Measurements from ENCODE around the gene SLC30A3.

SLC30A3 gene

DNA sequence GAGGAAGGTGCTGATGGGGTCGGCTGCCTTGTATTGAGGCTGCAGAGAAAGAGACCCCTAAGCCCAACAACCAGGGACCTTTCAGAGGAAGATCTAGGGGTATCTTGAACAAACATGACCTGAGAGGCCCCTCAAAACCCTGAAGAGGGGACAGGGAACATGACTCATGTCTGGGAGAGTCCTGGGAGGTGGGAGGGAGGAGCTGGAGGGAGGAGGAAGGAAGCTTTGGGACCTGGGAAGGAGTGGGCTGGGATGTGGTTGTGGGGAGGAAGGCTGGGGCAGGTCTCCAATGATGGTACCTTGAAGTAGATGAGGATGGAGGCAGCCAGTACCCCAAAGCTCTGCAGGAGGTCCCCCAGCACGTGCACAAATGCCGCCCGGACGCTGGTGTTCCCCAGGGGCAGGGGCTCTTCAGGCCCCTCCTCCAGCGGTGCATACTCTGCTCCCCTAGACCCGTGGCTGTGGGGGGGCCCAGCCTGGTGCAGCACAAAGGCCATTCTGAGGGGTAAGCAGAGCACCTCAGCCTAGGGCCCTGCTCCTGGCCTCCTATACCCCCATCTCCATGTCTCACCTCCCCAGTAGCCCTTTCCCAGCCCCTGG lies 5.9 kb downstream of the SLC30A3 start:
- DNase-seq = no peak

DNA sequence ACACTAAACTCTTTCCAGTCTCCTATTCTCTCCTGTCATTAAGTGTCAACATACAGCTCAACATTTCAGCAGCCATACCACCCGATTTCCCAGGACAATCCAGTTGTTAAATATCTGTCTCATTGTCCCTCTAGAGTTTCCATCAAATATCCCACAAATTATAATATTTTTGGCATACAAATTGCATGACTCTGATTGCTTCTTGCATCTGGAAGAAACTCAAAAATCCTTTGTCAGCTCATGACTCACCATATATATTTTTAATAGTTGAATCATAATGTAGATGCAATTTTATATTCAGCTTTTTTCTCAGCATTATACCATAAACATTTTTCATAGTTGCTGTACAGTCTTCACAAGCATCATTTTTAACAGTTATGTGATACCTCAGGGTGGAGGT lies 7.2 kb downstream of the SLC30A3 start:
- no peak for DNase-seq

DNA sequence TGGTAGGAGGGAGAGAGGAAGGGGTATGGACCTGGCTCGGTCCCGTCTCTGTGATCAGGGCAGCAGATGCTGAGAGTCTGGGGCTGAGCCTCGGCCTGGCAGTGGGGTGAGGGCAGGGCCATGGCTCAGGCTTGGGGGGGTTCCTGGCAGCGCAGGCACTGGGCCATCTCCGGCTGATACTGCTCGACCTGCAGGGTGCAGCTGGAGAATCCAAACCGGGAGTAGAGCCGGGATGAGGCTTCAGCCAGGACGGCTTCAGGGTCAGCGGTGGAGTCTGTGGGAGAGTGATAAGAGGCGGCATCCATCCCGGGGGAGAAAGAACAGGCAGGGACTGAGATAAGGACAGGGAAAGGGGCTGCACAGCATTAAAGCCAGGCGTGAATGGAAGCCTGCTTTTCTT lies 7.7 kb downstream of the SLC30A3 start:
- DNase-seq = no peak

DNA sequence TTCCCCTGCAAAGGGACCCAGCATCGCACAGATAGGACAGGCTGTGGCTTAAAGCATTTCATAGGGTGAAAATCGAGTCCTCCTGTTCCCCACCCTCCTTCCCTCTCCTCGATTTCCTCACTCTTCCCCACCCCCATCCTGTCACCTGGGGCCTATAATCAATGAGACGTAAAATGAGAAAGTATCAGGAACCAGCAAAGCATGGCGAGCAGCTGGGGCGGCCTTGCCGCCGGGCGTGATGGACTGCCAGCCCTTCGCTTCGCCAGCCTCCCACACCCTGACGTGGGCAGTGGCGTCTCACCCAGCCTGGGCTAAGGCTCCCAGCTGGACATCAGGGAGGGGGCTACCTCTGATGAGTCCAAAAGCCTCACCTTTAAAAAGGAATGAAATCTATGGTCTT lies 11.1 kb downstream of the SLC30A3 start:
- no peak for DNase-seq

DNA sequence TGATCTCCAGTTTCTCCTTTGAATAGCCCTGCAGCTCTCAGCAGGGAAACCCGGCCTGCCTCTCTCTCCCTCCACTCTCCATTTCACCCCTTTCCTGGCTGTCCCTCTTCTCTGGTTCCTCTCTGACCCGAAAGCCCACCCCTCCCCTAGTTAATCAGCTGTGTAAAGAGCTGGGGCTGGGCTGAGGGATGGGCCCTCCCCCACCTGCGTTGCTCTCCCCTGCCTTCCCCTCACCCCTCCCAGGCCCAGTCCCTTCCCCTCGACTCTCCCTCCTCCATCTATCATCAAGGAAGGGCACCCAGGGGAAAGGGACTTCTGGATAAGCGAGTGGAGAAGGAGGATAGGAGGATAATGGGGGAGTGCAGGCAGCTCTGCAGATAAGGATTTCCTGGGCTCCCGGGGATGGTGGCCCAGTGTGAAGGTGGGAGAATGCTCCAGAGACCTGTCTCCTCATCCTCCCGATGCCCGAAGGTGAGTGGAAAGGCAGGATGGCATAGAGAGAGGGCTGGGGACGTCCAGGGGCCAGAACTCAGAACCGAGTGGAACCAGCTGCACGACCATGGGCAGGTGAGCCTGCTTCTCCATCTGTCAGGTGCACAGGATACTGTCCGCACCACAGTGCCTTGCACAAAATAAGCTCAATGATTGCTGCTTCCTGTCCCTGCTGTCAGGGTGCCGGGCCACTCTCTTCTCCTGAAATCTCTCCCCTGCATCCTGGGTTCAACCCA lies 12.0 kb downstream of the SLC30A3 start:
- no peak for DNase-seq

DNA sequence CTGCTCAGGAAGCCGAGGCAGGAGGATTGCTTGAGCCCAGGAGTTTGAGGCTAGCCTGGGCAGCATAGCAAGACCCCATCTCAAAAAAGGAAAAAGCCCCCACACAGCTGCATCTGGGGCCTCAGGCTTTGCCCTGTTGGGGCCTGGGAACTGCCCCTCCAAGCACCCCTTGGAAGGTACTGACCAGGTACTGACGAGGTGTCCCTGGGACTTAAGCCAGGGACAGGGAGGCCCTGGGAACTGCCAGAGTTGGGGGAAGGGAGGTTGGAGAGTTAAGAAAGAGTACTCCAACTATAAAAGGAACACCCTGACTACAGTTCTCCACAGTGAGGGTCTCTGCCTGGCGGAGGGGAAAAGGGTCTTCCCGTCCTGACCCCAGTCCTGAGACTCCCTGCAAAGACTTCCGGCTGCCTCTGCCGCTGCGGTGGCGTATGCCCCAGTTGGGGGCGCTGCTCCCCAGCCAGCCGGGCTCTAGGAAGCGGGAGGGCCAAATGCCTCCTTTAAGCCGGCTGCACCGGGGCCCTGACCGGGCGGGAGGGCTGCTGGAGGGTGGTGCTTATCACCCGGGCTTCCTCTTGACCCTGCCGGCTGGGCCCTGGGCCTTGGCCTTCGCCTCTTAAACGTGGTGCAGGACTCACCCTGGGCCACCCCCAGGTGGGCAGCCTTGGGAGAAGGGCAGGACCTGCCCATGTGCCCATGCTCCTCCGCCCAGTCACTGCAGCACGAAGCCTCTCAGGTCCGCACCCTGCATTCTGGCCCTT lies 12.8 kb downstream of the SLC30A3 start:
- DNase-seq = peak; percentile 54

DNA sequence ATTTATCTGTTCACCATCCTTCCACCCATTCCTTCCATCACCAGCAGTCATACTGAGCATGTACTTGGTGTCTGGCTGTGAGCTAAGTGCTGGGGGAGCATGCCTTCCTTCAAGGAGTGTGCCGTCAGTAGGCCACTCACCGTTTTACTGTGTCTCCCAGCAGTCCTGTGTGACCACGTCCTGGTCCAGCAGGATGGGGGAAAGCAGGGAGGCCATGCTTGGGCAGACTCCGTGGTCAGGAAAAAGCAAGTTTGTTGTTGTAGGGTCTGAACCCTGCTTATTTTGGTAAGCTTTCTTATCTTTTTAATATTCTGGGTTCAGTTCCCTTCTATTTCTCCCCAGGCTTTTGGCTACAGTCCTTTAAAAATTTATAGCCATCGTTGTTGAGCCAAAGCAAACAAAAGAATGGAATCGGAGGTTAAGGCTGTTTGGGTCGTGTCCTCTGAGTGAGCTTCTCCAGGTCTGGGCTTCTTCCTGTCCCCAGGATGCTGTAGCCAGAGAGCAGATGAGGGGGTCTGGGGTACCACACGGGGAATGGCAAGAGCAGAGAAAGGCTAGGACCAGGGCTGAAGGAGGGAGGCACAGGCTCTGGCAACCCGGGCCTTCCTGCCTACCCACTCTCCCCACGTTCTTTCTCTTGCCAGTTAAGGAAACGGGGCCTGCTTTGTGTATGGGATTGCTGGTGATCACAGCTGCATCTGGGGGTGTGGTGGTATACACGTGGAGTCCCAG lies 13.5 kb downstream of the SLC30A3 start:
- no peak for DNase-seq

DNA sequence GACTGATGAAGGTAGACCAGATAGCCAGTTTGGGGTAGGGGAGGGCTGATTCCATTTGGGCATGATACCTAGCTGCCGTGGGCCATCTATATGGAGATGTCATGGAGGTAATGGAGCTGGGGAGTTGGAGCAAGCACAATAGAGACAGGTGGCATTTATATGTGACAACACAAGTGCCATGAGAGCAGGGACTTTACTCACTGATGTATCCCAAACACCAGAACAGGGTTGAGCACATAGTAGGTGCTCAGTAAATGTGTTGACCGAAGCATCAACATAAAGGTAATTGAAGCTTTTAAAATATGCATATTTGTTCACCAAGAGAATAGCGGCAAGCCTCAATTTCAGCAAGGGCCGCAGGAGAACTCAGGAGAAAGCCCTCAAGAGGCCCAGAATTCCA lies 15.0 kb downstream of the SLC30A3 start:
- DNase-seq = no peak

DNA sequence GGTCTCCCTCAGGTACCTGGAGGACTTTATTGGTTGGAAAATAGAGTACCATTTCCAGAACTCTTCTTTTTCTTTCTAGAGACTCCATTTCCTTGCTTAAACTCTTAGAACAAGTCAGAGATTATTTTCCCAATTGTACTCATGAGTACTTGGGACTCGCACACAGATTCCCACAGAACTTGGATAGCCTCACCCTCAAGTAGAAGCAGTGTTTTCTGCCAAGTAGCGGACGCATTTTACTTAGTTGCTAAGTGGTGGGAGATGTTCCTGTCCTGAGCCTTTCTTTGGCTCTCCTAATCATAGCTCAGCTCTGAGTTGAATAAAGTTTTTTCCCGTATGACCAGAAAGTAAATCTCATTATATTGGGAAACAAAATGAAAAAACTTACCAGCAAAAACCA lies 17.2 kb downstream of the SLC30A3 start:
- DNase-seq = no peak

DNA sequence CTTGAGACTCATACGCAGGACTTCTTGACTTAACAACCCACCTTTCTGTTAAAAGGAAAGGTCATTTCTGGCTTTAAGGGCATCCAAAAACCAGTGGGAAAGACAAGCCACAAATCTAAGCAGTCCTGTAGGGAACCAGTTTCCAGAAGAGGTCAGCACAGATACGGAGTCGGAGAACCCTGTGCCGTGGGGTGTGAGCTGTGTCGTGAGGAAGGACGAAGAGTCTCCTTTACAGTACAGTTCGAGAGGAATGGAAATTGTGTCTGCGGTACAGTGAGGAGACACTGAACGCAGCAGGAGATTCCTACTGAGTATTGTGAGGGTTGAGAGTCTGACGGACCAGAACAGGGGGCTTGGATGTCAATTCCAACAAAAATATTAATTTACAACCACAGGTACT lies 17.7 kb downstream of the SLC30A3 start:
- no peak for DNase-seq

DNA sequence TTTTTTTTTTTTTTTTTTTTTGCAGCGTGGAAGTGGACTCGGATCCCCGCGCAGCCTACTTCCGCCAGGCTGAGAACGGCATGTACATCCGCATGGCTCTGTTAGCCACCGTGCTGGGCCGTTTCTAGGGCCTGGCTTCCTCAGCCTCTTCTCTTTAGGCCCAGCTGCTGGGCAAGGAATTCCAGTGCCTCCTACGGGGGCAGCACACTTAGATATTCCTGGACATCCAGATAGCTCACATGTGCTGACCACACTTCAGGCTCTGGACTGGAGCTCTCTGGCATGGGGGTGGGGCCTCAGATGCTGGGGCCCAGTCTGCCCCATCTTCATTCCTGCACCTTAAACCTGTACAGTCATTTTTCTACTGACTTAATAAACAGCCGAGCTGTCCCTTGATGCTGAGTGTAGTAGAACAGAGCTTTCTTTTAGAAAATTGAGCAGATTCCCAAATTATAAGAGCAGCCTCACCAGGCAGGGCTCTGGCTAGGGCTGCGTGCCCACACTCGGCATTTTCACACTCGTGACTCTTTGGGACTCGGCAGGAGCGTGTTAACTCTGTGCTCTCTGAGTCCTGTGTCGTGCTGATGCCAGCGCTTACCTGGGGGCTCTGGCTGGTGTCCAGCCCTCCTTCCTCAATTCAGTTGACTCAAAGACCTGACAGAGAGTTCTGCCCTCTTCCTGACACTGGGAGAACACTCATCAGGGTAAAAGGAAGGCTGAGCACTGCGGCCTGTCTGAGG lies 19.3 kb downstream of the SLC30A3 start:
- no peak for DNase-seq

DNA sequence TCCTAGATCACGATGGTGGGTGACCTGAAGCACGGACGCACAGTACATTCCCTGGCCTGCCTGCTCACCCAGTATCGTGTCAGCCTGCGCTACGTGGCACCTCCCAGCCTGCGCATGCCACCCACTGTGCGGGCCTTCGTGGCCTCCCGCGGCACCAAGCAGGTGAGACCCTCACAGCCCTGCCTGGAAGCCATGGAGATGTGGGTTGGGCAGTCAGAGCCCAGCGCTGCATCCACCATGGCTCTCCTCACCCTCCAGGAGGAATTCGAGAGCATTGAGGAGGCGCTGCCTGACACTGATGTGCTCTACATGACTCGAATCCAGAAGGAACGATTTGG lies 20.3 kb downstream of the SLC30A3 start:
- DNase-seq = no peak

DNA sequence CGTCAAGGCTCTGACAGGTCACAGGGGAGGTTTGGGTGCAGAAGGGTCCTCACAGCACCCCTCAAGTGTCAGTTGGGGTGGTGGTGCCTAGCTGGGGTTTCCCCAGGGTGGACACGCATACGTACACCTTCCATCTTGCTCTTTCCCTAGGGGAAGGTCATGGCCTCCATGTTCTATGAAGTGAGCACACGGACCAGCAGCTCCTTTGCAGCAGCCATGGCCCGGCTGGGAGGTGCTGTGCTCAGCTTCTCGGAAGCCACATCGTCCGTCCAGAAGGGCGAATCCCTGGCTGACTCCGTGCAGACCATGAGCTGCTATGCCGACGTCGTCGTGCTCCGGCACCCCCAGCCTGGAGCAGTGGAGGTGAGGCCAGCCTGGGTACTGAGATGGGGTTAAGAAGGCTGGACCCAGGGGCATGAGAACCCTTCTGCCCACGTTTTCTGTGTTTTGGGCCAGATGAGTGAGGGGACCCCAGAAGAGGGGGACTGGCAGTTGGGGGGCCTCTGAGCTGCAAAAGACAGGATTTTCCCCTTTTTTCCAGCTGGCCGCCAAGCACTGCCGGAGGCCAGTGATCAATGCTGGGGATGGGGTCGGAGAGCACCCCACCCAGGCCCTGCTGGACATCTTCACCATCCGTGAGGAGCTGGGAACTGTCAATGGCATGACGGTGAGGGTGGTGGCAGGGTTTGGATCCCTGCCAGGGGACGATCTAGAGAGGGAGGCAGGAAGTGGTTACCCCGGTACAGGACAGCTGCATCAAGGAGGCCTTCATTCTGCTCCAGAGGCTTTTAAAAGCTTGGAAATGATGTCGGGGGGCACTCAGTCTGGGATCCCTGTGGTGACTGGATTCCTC lies 20.9 kb downstream of the SLC30A3 start:
- DNase-seq = no peak

DNA sequence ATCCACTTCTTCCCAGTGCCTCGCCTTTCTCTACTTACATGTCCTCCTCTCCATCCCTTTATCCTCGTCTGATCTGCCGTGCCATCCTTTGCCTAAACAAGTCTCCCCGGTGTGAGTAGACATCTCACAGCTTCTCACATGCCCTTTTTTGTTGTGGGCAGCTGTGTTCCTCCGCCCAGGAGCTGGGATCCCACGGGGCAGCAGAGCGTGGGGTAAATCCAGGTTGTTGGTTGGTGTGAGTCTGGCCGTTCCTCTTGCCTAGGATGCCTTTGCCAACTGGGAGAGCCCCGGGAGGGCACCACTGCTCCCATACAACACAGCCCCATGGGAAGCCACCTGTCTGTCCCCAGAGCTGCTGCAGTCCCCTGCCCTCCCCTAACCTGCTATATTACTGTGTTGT lies 22.4 kb downstream of the SLC30A3 start:
- no peak for DNase-seq

DNA sequence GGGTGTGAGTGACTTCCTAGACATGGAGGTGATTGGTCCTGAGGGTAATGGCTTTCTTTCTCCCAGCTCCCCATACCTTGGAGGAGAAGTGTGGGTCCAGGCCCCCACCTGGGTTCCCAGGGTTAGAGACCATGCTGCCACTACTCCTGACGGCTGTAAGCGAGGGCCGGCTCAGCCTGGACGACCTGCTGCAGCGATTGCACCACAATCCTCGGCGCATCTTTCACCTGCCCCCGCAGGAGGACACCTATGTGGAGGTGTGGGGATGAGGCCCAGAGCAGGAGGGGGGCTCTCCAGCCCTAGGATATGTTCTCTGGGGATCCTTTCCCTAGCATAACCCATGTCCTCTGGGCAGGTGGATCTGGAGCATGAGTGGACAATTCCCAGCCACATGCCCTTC lies 23.9 kb downstream of the SLC30A3 start:
- DNase-seq = no peak

DNA sequence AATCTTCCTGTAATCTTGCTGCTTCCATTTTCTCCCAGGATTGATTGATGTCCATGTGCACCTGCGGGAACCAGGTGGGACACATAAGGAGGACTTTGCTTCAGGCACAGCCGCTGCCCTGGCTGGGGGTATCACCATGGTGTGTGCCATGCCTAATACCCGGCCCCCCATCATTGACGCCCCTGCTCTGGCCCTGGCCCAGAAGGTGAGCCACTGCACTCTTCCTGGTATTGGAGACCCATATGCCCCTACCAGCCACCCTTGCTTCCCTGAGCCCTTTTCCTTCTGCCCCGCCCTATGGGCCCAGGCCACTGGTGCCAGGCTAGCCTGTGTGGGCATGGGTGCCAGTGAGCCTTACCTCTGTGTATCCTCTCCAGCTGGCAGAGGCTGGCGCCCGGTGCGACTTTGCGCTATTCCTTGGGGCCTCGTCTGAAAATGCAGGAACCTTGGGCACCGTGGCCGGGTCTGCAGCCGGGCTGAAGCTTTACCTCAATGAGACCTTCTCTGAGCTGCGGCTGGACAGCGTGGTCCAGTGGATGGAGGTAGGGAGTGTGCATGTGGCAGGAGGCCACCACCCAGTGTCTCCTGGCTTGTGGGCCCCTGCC lies 25.4 kb downstream of the SLC30A3 start:
- no peak for DNase-seq

DNA sequence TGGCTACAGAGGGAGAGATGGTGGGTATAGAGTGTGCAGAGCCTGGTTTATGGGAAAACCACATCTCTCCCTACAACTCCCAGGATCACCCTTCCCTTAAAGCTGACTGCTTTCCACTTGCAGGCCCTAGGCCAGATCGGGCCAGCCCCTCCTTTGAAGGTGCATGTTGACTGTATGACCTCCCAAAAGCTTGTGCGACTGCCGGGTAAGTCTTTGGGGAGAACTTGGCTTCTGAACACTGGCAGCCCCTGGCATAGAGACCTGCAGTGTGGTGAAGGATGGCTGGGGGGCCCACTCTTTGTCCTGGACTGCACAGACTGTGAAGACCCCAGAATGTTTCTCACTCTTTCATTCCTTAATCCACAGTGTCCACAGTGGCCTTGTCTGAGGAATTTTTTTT lies 26.2 kb downstream of the SLC30A3 start:
- DNase-seq = no peak

DNA sequence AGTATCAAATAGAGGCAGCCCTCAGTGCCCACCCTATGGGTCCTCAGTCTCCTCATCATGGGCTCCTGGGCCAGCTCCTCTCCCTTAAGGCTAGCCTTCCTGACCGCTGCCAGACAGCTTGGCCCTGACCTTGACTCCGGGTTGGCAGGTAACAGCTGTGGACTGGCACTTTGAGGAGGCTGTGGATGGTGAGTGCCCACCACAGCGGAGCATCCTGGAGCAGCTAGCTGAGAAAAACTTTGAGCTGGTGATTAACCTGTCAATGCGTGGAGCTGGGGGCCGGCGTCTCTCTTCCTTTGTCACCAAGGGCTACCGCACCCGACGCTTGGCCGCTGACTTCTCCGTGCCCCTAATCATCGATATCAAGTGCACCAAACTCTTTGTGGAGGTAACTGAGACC lies 26.7 kb downstream of the SLC30A3 start:
- no peak for DNase-seq

DNA sequence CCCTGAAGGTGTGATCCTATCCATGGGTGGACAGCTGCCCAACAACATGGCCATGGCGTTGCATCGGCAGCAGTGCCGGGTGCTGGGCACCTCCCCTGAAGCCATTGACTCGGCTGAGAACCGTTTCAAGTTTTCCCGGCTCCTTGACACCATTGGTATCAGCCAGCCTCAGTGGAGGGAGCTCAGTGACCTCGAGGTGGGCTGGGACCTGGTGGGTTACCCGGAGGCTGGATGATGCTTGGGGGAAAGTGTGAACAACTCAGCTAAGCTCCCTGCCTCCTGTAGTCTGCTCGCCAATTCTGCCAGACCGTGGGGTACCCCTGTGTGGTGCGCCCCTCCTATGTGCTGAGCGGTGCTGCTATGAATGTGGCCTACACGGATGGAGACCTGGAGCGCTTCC lies 29.5 kb downstream of the SLC30A3 start:
- DNase-seq = no peak

DNA sequence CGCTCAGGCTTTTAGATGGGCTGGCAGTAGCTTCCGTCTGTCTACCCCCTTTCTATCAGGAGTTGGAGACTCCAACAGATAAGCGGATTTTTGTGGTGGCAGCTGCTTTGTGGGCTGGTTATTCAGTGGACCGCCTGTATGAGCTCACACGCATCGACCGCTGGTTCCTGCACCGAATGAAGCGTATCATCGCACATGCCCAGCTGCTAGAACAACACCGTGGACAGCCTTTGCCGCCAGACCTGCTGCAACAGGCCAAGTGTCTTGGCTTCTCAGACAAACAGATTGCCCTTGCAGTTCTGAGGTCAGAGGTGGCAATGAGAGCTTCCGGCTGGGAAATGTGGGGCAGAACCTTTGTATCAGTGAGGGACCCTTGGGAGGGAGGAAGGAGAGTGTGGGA lies 30.9 kb downstream of the SLC30A3 start:
- no peak for DNase-seq

DNA sequence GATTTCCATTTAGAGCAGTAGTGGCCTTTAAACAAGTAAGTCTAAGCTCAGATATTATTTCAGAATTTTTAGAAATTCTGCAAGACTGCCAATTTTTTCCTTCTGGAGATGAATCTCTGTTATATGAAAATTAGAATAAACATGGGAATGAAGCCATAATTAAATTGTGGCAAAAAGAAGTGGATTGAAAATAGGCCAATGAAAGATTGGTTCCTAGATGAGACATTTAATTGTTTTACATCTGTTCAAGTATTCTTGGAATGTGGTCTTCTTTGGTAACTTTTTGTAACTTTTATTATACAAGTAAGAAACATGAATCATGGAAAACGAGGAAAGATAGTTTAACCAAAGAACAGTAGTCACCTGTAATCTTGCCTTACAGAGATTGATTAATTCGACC lies 35.3 kb downstream of the SLC30A3 start:
- no peak for DNase-seq

DNA sequence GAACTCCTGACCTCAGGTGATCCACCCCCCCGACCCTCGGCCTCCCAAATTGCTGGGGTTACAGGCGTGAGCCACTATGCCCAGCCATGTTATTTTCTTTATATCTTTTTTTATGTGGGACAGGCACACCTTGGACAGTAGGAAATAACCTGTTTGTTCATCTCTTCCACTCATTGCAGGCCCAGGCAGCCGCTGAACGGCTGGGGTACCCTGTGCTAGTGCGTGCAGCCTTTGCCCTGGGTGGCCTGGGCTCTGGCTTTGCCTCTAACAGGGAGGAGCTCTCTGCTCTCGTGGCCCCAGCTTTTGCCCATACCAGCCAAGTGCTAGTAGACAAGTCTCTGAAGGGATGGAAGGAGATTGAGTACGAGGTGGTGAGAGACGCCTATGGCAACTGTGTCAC lies 37.3 kb downstream of the SLC30A3 start:
- DNase-seq = no peak
